Keratinocyte (primary cell): ENCODE results near the gene LPIN1. TPM values are rescaled to one million over a fixed set of nuclear protein-coding genes. Genes with fewer than 3 reads are reported as not detected.

ENCODE experiments used
- DNase-seq: peaks from one replicate; pipeline ENCODE4 v3.0.0-alpha.2; 2011; ENCODE audit warnings: low read depth, missing footprints, low spot score
- FAIRE-seq: peaks from 2 replicates; lab custom pipeline; 2011; peaks lifted over from hg19 to GRCh38; lab: Jason Lieb, UNC
- H2AFZ ChIP-seq: 2 replicates; pipeline ENCODE4 v1.6.0; 2012; ENCODE audit warnings: low read length, control low read depth, inconsistent platforms; ENCODE audit not compliant: control insufficient read depth
- H3K27ac ChIP-seq: 2 replicates; pipeline ENCODE4 v1.5.1; 2011; ENCODE audit warnings: low read length; ENCODE audit not compliant: control insufficient read depth, insufficient read depth
- H3K27me3 ChIP-seq: 3 replicates; pipeline ENCODE4 v1.6.0; 2011; ENCODE audit warnings: low read length; ENCODE audit not compliant: control insufficient read depth, insufficient read depth; ENCODE audit errors: extremely low read depth
- H3K36me3 ChIP-seq, 2 experiments: 2 replicates in 1 of 2; 3 replicates in 1 of 2; pipeline ENCODE4 v1.5.1; 2011; ENCODE audit warnings: low read length in 2 of 2, mild to moderate bottlenecking in 1 of 2; ENCODE audit not compliant: control insufficient read depth in 2 of 2, insufficient read depth in 2 of 2; ENCODE audit errors: extremely low read depth in 1 of 2
- H3K4me1 ChIP-seq: 3 replicates; pipeline ENCODE4 v1.5.1; 2011; ENCODE audit warnings: low read length; ENCODE audit not compliant: control insufficient read depth, insufficient read depth; ENCODE audit errors: extremely low read depth
- H3K4me2 ChIP-seq: 3 replicates; pipeline ENCODE4 v1.6.0; 2011; ENCODE audit warnings: low read depth, low read length; ENCODE audit not compliant: control insufficient read depth, insufficient read depth; ENCODE audit errors: extremely low read depth
- H3K4me3 ChIP-seq, 3 experiments: fragments of 200-600 bp in 1 of 3; sonication (generic) in 1 of 3; 2 replicates in 2 of 3; 3 replicates in 1 of 3; pipeline ENCODE4 v1.5.1; 2011 to 2016; ENCODE audit warnings: low read length in 3 of 3, mild to moderate bottlenecking in 3 of 3, control low read depth in 2 of 3, inconsistent platforms in 1 of 3, low read depth in 1 of 3, mixed read lengths in 1 of 3, mixed run types in 1 of 3, moderate library complexity in 1 of 3; ENCODE audit not compliant: control insufficient read depth in 2 of 3, insufficient read depth in 2 of 3; ENCODE audit errors: extremely low read depth in 1 of 3
- H3K79me2 ChIP-seq: 2 replicates; pipeline ENCODE4 v1.6.0; 2012; ENCODE audit warnings: low read length; ENCODE audit not compliant: control insufficient read depth, insufficient read depth
- H3K9ac ChIP-seq: 3 replicates; pipeline ENCODE4 v1.6.0; 2011; ENCODE audit warnings: low read length; ENCODE audit not compliant: control insufficient read depth, insufficient read depth; ENCODE audit errors: extremely low read depth
- H3K9me1 ChIP-seq: 3 replicates; pipeline ENCODE4 v1.6.0; 2011; ENCODE audit warnings: low read length; ENCODE audit not compliant: control insufficient read depth, insufficient read depth; ENCODE audit errors: extremely low read depth
- H3K9me3 ChIP-seq: 2 replicates; pipeline ENCODE4 v1.5.1; 2012; ENCODE audit warnings: low read depth, low read length; ENCODE audit not compliant: control insufficient read depth
- H4K20me1 ChIP-seq: 3 replicates; pipeline ENCODE4 v1.6.0; 2011; ENCODE audit warnings: low read length; ENCODE audit not compliant: control insufficient read depth, insufficient read depth; ENCODE audit errors: extremely low read depth
- CTCF ChIP-seq, 3 experiments: IDR thresholded peaks in 1 of 3; conservative IDR thresholded peaks in 1 of 3; optimal IDR thresholded peaks in 1 of 3; 2 replicates in 2 of 3; 3 replicates in 1 of 3; pipeline versions ENCODE3 to v1.5.1; 2011; ENCODE audit warnings: low read length in 3 of 3, mild to moderate bottlenecking in 3 of 3, moderate library complexity in 2 of 3, control low read depth in 1 of 3, inconsistent platforms in 1 of 3; ENCODE audit not compliant: insufficient read depth in 2 of 3; ENCODE audit errors: extremely low read depth in 1 of 3
- EZH2 ChIP-seq: IDR thresholded peaks from one replicate; pipeline ENCODE4 v1.6.1; 2012; ENCODE audit warnings: inconsistent platforms, mild to moderate bottlenecking, low read length, moderate library complexity
- dilution Hi-C: fragments of 300-500 bp; cut with MboI; formaldehyde crosslinking; loops from one replicate; pipeline ENCODE4 v1.7.0; 2020; ENCODE audit warnings: low sequenced_read_pairs; ENCODE audit not compliant: extremely low pct_ligation_motif_present
- polyA plus RNA-seq, 5 experiments: library from polyadenylated mRNA; depleted of rRNA in 3 of 5; stranded (reverse) in 3 of 5; stranded (forward) in 1 of 5; unstranded in 1 of 5; fragments of >200 nt; gene quantifications; 1 replicate in 1 of 5; 2 replicates in 3 of 5; 3 replicates in 1 of 5; pipeline versions ENCODE4 v1.2.1 to v1.2.3, GENCODE V29; 2011 to 2012; ENCODE audit warnings: missing spikeins in 2 of 5, low read depth in 1 of 5, low replicate concordance in 1 of 5

The LPIN1 gene
- polyA plus RNA-seq, 1 donor (not counting 4 experiments of a cell fraction or from before 2014, with no cell fraction given), result 79.6 TPM

DNA sequence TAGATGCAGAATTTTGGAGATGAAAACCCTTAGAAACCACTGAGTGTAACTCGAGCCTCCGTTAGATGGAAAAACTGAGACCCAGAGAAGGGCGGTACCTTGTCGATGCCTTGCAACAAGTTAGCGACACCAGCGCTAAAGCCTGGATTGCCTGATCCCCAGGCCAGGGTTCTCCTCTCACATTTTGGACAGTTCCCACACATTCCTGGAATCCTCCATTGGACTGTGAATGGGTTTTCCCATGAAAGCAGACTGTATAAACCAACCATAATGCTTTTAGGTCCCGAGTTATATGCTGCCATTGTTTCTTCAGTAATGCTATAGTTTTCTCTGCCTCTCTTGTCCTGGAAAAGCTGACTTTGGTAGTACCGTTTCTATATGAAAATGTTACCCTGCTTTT, 37.1 kb upstream of the LPIN1 start:
- no peak for FAIRE-seq

DNA sequence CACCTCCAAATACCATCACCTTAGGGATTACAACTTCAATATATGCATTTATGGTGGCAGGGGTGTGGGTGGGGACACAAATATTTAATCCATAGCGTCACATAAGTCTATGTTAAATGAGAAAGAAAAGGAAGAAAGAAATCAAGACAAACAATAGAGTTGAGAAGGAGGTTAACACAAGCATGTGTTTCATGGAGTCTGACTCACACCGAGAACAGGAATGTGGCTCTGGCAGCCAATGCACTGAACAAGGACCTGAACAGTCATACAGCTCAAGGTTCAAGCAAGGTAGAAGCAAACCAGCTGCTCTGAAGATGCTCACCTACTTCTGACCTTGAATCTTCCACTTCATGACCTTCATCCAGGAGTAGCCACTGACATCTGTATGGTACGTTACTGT, 36.2 kb upstream of the LPIN1 start:
- no peak overlapping the region for H3K4me3 ChIP-seq
- FAIRE-seq, result peak; percentile 96
- dilution Hi-C loops, result no loop called here

More for the DNA sequence above, 37.1 kb upstream of the LPIN1 start:
- Histone ChIP-seq H3K27me3 (no peaks in the 10 kb centered on the region), H3K79me2 (no peaks in the 10 kb centered on the region), H2AFZ (no peak overlapping the region), H3K27ac (no peak overlapping the region), H4K20me1 (no peaks in the 10 kb centered on the region), H3K36me3 (no peaks in the 10 kb centered on the region), H3K4me3 (no peak overlapping the region), H3K4me1 (peaks cover 25% of the 10 kb centered on the region), H3K4me2 (no peak overlapping the region), H3K9ac (no peak overlapping the region), H3K9me1 (no peaks in the 10 kb centered on the region), H3K9me3 (peaks cover 1% of the 10 kb centered on the region)
- dilution Hi-C loops, result no loop called here
- DNase-seq, result no peak
- no peak for TF ChIP-seq EZH2
- TF ChIP-seq CTCF (optimal IDR thresholded peaks at IDR 0.05 in 1 of 3, IDR thresholded peaks at IDR 0.05 in 1 of 3, conservative IDR thresholded peaks at IDR 0.05 in 1 of 3; ENCODE audit: extremely low read depth in 1 of 3, insufficient read depth in 2 of 3, low read length in 3 of 3), result no peak

More for the DNA sequence above, 36.2 kb upstream of the LPIN1 start:
- H3K4me1 ChIP-seq, result peaks cover 25% of the 10 kb centered on the region
- no peak for DNase-seq
- H3K27ac ChIP-seq, result no peak overlapping the region
- no peak overlapping the region for H3K9ac ChIP-seq
- no peak overlapping the region for H2AFZ ChIP-seq
- no peaks in the 10 kb centered on the region for H3K36me3 ChIP-seq
- no peaks in the 10 kb centered on the region for H3K27me3 ChIP-seq
- no peak overlapping the region for H3K4me2 ChIP-seq
- H3K9me1 ChIP-seq, result no peaks in the 10 kb centered on the region
- TF ChIP-seq EZH2, result no peak
- no peaks in the 10 kb centered on the region for H4K20me1 ChIP-seq
- H3K9me3 ChIP-seq, result peaks cover 1% of the 10 kb centered on the region
- no peaks in the 10 kb centered on the region for H3K79me2 ChIP-seq
